ENCODE results near the gene KRT14.

DNA sequence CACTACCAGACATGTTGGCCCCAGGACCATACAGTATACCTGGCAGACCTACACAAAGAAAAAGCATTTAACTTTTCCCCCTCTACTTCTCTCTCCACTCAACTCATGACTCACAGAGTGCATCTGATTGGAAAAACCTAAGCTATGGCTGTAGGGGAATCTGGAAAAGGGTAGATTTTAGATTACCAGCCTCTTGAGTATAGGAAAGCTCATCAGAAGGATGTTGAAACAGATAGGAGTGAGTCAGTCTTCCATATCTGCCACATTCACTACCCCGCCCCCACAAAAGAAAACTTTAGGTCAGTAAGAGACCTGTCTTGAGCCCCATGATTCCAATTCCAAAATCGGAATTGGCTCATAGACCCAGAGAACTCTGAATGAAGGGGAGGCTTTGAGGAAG lies 27.1 kb downstream of the KRT14 start:
- TF ChIP-seq, protein P1, sequence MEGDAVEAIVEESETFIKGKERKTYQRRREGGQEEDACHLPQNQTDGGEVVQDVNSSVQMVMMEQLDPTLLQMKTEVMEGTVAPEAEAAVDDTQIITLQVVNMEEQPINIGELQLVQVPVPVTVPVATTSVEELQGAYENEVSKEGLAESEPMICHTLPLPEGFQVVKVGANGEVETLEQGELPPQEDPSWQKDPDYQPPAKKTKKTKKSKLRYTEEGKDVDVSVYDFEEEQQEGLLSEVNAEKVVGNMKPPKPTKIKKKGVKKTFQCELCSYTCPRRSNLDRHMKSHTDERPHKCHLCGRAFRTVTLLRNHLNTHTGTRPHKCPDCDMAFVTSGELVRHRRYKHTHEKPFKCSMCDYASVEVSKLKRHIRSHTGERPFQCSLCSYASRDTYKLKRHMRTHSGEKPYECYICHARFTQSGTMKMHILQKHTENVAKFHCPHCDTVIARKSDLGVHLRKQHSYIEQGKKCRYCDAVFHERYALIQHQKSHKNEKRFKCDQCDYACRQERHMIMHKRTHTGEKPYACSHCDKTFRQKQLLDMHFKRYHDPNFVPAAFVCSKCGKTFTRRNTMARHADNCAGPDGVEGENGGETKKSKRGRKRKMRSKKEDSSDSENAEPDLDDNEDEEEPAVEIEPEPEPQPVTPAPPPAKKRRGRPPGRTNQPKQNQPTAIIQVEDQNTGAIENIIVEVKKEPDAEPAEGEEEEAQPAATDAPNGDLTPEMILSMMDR (IDR thresholded peaks at IDR 0.05), result no peak
- no peak for TF ChIP-seq POLR2A (IDR thresholded peaks at IDR 0.05)
